CD4-positive, alpha-beta memory T cell (primary cell): ENCODE measurements around the gene MPO. TPM values are rescaled to one million over a fixed set of nuclear protein-coding genes. Genes with fewer than 3 reads are reported as not detected.

ENCODE experiments used
- CTCF ChIA-PET: fragments of 350-600 bp; sonication (Branson Sonifier 250); formaldehyde crosslinking; loops from one replicate; lab custom pipeline; 2021; ENCODE audit warnings: inconsistent platforms; ENCODE audit not compliant: partially characterized antibody; lab: Charles Lee
- POLR2A ChIA-PET: fragments of 350-600 bp; sonication (Branson Sonifier 250); formaldehyde crosslinking; loops from one replicate; lab custom pipeline; 2021; ENCODE audit not compliant: partially characterized antibody; lab: Charles Lee
- DNase-seq, 5 donors: peaks; one replicate each; pipeline versions ENCODE4 v3.0.0 to v3.0.0-alpha.2; 2020 to 2022; ENCODE audit warnings: mixed read lengths in 1 of 5
- H3K27ac ChIP-seq: one replicate; pipeline ENCODE4 v1.7.0; 2013; ENCODE audit warnings: low read depth, low read length
- H3K27me3 ChIP-seq: 2 replicates; pipeline ENCODE4 v1.7.0; 2013; ENCODE audit warnings: mild to moderate bottlenecking, low read length, moderate library complexity; ENCODE audit not compliant: insufficient read depth
- H3K36me3 ChIP-seq: 2 replicates; pipeline ENCODE4 v1.7.0; 2013; ENCODE audit warnings: mild to moderate bottlenecking, low read length, moderate library complexity; ENCODE audit not compliant: insufficient read depth
- H3K4me1 ChIP-seq: 2 replicates; pipeline ENCODE4 v1.7.0; 2013; ENCODE audit warnings: mild to moderate bottlenecking, low read length, moderate library complexity; ENCODE audit not compliant: insufficient read depth
- H3K4me3 ChIP-seq, 2 donors: one replicate each; pipeline ENCODE4 v1.7.0; 2013; ENCODE audit warnings: low read length in 2 of 2, mild to moderate bottlenecking in 1 of 2
- H3K9me3 ChIP-seq, 2 donors: one replicate each; pipeline ENCODE4 v1.7.0; 2013; ENCODE audit warnings: low read length in 2 of 2, control low read depth in 1 of 2; ENCODE audit not compliant: control insufficient read depth in 1 of 2
- H3K27ac Mint-ChIP-seq, 7 donors: one replicate each; pipeline ENCODE4 v1.8.0; 2020 to 2021; ENCODE audit warnings: mixed read lengths in 7 of 7, mild to moderate bottlenecking in 6 of 7, inconsistent platforms in 3 of 7, moderate library complexity in 3 of 7
- H3K27me3 Mint-ChIP-seq, 2 donors: one replicate each; pipeline ENCODE4 v1.8.0; 2020 to 2021; ENCODE audit warnings: mixed read lengths in 2 of 2
- H3K36me3 Mint-ChIP-seq, 2 donors: one replicate each; pipeline ENCODE4 v1.8.0; 2020 to 2021; ENCODE audit warnings: mixed read lengths in 2 of 2, inconsistent platforms in 1 of 2, mild to moderate bottlenecking in 1 of 2
- H3K4me1 Mint-ChIP-seq, 4 donors: one replicate each; pipeline ENCODE4 v1.8.0; 2020 to 2021; ENCODE audit warnings: mixed read lengths in 4 of 4, mild to moderate bottlenecking in 1 of 4
- H3K4me3 Mint-ChIP-seq, 8 donors: one replicate each; pipeline ENCODE4 v1.8.0; 2020 to 2021; ENCODE audit warnings: mixed read lengths in 8 of 8, mild to moderate bottlenecking in 7 of 8, moderate library complexity in 6 of 8, inconsistent platforms in 3 of 8
- H3K9me3 Mint-ChIP-seq, 8 donors: one replicate each; pipeline ENCODE4 v1.8.0; 2020 to 2021; ENCODE audit warnings: mixed read lengths in 8 of 8, mild to moderate bottlenecking in 5 of 8, inconsistent platforms in 3 of 8, moderate library complexity in 1 of 8
- intact Hi-C: fragments of 100-400 bp; cut with micrococcal nuclease; formaldehyde crosslinking; loops from one replicate; pipeline ENCODE4 v1.15.1; 2023
- polyA plus RNA-seq, 2 donors: library from polyadenylated mRNA; unstranded; fragments of 300-500 nt; fragmentation: Illumina TruSeq; gene quantifications; one replicate each; pipeline ENCODE4 v1.2.3, GENCODE V29; 2021
- total RNA-seq, 2 experiments: library from RNA; stranded (reverse); gene quantifications; one replicate each; pipeline ENCODE4 v1.2.3, GENCODE V29; 2021

MPO gene
- total and polyA plus RNA-seq, 4 experiments from 2014 or later = not detected

GRCh38 chr17:58315750-58316149 is 35.0 kb upstream of the MPO start:
- no peak overlapping the region for H3K4me3 Mint-ChIP-seq
- POLR2A ChIA-PET = interaction anchor here (1.1 to 34.1 kb wide), 4 partner anchors 11 to 172 kb away, joined by 3 to 3924 read pairs (median 99); partner anchors contain the start of genes HSF5, SUPT4H1 and TSPOAP1

GRCh38 chr17:58315281-58315711 is 34.6 kb upstream of the MPO start:
- no peak for DNase-seq
- Histone ChIP-seq H3K4me1 (peaks cover 18% of the 10 kb centered on the region), H3K36me3 (no peaks in the 10 kb centered on the region), H3K4me3 (no peak overlapping the region), H3K9me3 (no peaks in the 10 kb centered on the region), H3K27ac (no peak overlapping the region), H3K27me3 (no peaks in the 10 kb centered on the region)
- CTCF ChIA-PET = interaction anchor here (1.2 to 10.9 kb wide), 10 partner anchors 11 to 172 kb away, joined by 3 to 510 read pairs (median 9); partner anchors contain the start of genes HSF5, RNF43 and SUPT4H1
- Mint-ChIP-seq H3K36me3 (peaks cover 4 to 6% of the 10 kb centered on the region in 2 donors), H3K9me3 (no peaks in the 10 kb centered on the region), H3K27me3 (no peaks in the 10 kb centered on the region), H3K4me3 (no peak overlapping the region), H3K4me1 (peaks cover 6 to 21% (median 11%) of the 10 kb centered on the region in 4 donors), H3K27ac (peak overlapping the region in 3 of 7 donors; percentile 29 to 68 (median 63))
- intact Hi-C loops = no loop called here
- POLR2A ChIA-PET = interaction anchor here (1.1 to 34.1 kb wide), 3 partner anchors 10 to 28 kb away, joined by 3 to 3924 read pairs (median 178); partner anchors contain the start of genes SUPT4H1 and TSPOAP1

More at GRCh38 chr17:58315750-58316149, 35.0 kb upstream of the MPO start:
- Histone ChIP-seq H3K27ac (no peak overlapping the region), H3K27me3 (no peaks in the 10 kb centered on the region), H3K9me3 (no peaks in the 10 kb centered on the region), H3K36me3 (no peaks in the 10 kb centered on the region), H3K4me1 (peaks cover 18% of the 10 kb centered on the region), H3K4me3 (no peak overlapping the region)
- no peaks in the 10 kb centered on the region for H3K27me3 Mint-ChIP-seq
- H3K27ac Mint-ChIP-seq = peak overlapping the region in 3 of 7 donors; percentile 60 to 68 (median 63)
- H3K9me3 Mint-ChIP-seq = no peaks in the 10 kb centered on the region
- intact Hi-C loops = loop anchor here (2.0 kb wide), 1 partner anchor 37 kb away; the partner anchor contains the start of gene SUPT4H1
- peaks cover 6 to 21% (median 11%) of the 10 kb centered on the region in 4 donors for H3K4me1 Mint-ChIP-seq
- H3K36me3 Mint-ChIP-seq = peaks cover 4 to 7% of the 10 kb centered on the region in 2 donors
- DNase-seq = no peak
- CTCF ChIA-PET = interaction anchor here (0.6 to 10.9 kb wide), 9 partner anchors 11 to 172 kb away, joined by 3 to 510 read pairs (median 10); partner anchors contain the start of genes HSF5, RNF43 and SUPT4H1

GRCh38 chr17:58314706-58315015 is 33.9 kb upstream of the MPO start:
- Histone ChIP-seq H3K4me3 (no peak overlapping the region), H3K27ac (no peak overlapping the region), H3K36me3 (no peaks in the 10 kb centered on the region), H3K4me1 (peaks cover 18% of the 10 kb centered on the region), H3K9me3 (no peaks in the 10 kb centered on the region), H3K27me3 (no peaks in the 10 kb centered on the region)
- no peak for DNase-seq
- intact Hi-C loops = no loop called here
- Mint-ChIP-seq H3K27ac (peak overlapping the region in 2 of 7 donors; percentile 36 to 53), H3K4me1 (peaks cover 6 to 21% (median 11%) of the 10 kb centered on the region in 4 donors), H3K9me3 (no peaks in the 10 kb centered on the region), H3K27me3 (no peaks in the 10 kb centered on the region), H3K4me3 (no peak overlapping the region), H3K36me3 (peaks cover 4 to 6% of the 10 kb centered on the region in 2 donors)
- POLR2A ChIA-PET = interaction anchor here (6.3 to 34.1 kb wide), 2 partner anchors 13 to 29 kb away, joined by 178 to 3924 read pairs; partner anchors contain the start of genes SUPT4H1 and TSPOAP1
- CTCF ChIA-PET = interaction anchor here (1.2 to 10.9 kb wide), 7 partner anchors 10 to 173 kb away, joined by 3 to 510 read pairs (median 8); partner anchors contain the start of genes HSF5, RNF43 and SUPT4H1

GRCh38 chr17:58313815-58314705 is 33.3 kb upstream of the MPO start:
- Histone ChIP-seq H3K4me3 (no peak overlapping the region), H3K4me1 (peaks cover 18% of the 10 kb centered on the region), H3K27ac (no peak overlapping the region), H3K27me3 (no peaks in the 10 kb centered on the region), H3K36me3 (peaks cover 3% of the 10 kb centered on the region), H3K9me3 (no peaks in the 10 kb centered on the region)
- ChIA-PET CTCF (interaction anchor here (0.6 to 10.9 kb wide), 9 partner anchors 10 to 174 kb away, joined by 3 to 510 read pairs (median 4); partner anchors contain the start of genes HSF5, RNF43 and SUPT4H1), POLR2A (interaction anchor here (6.3 to 34.1 kb wide), 2 partner anchors 13 to 30 kb away, joined by 178 to 3924 read pairs; partner anchors contain the start of genes SUPT4H1 and TSPOAP1)
- no peak overlapping the region for H3K4me3 Mint-ChIP-seq
- intact Hi-C loops = no loop called here
- peaks cover 6 to 21% (median 11%) of the 10 kb centered on the region in 4 donors for H3K4me1 Mint-ChIP-seq
- no peak for DNase-seq
- no peaks in the 10 kb centered on the region for H3K27me3 Mint-ChIP-seq
- peaks cover 7 to 8% of the 10 kb centered on the region in 2 donors for H3K36me3 Mint-ChIP-seq
- H3K27ac Mint-ChIP-seq = peak overlapping the region in 3 of 7 donors; percentile 43 to 84 (median 48)
- no peaks in the 10 kb centered on the region for H3K9me3 Mint-ChIP-seq

GRCh38 chr17:58312829-58313228 is 32.1 kb upstream of the MPO start:
- ChIA-PET POLR2A (interaction anchor here (34.1 kb wide), 1 partner anchor 31 kb away, joined by 3924 read pairs; the partner anchor contains the start of gene SUPT4H1), CTCF (interaction anchor here (0.7 to 6.4 kb wide), 5 partner anchors 8 to 122 kb away, joined by 3 to 52 read pairs (median 3); no protein-coding TSS in a partner anchor)
- Mint-ChIP-seq H3K4me3 (no peak overlapping the region), H3K9me3 (no peaks in the 10 kb centered on the region), H3K36me3 (peaks cover 8% of the 10 kb centered on the region in 2 donors), H3K27me3 (no peaks in the 10 kb centered on the region), H3K27ac (peak overlapping the region in 1 of 7 donors; percentile 42), H3K4me1 (peaks cover 6 to 14% (median 7%) of the 10 kb centered on the region in 4 donors)
- no peaks in the 10 kb centered on the region for H3K9me3 ChIP-seq
- no peak for DNase-seq
- H3K27ac ChIP-seq = no peak overlapping the region
- H3K4me3 ChIP-seq = no peak overlapping the region
- H3K36me3 ChIP-seq = peaks cover 4% of the 10 kb centered on the region
- no peaks in the 10 kb centered on the region for H3K27me3 ChIP-seq
- H3K4me1 ChIP-seq = peaks cover 8% of the 10 kb centered on the region
- intact Hi-C loops = no loop called here

- ChIA-PET POLR2A (interaction anchor here (34.1 kb wide), 1 partner anchor 32 kb away, joined by 3924 read pairs; the partner anchor contains the start of gene SUPT4H1), CTCF (interaction anchor here (1.2 to 6.4 kb wide), 3 partner anchors 8 to 108 kb away, joined by 3 to 52 read pairs (median 3); no protein-coding TSS in a partner anchor)
- H3K27me3 ChIP-seq = no peaks in the 10 kb centered on the region
- Mint-ChIP-seq H3K4me3 (no peak overlapping the region), H3K27ac (peak overlapping the region in 3 of 7 donors; percentile 32 to 65 (median 42)), H3K9me3 (no peaks in the 10 kb centered on the region), H3K4me1 (peaks cover 0 to 7% (median 1%) of the 10 kb centered on the region in 4 donors), H3K27me3 (no peaks in the 10 kb centered on the region), H3K36me3 (peaks cover 11 to 12% of the 10 kb centered on the region in 2 donors)
- H3K4me3 ChIP-seq = no peak overlapping the region
- no peaks in the 10 kb centered on the region for H3K9me3 ChIP-seq
- H3K27ac ChIP-seq = no peak overlapping the region
- no peak for DNase-seq
- peaks cover 4% of the 10 kb centered on the region for H3K36me3 ChIP-seq
- intact Hi-C loops = no loop called here
- peaks cover under 1% of the 10 kb centered on the region for H3K4me1 ChIP-seq
These were observed 31.4 kb upstream of the MPO start for GRCh38 chr17:58312021-58312630.
